Activated CD4-positive, CD25-positive, alpha-beta regulatory T cell treated with anti-CD3 and anti-CD28 coated beads, Interleukin-2, amount 50 U/mL, for 24 hours (primary cell): Measurements from ENCODE around the gene SNX7.

Source experiments
- ATAC-seq, 2 donors: fragments of 150-1000 bp; cut with Tn5 transposase; one replicate each; pipeline ENCODE4 v1.10.0; 2021; ENCODE audit warnings: mild to moderate bottlenecking in 1 of 2, moderate library complexity in 1 of 2

The SNX7 gene

GRCh38 chr1:98697781-98698180, 36.3 kb downstream of the SNX7 start:
- no peak for ATAC-seq

DNA sequence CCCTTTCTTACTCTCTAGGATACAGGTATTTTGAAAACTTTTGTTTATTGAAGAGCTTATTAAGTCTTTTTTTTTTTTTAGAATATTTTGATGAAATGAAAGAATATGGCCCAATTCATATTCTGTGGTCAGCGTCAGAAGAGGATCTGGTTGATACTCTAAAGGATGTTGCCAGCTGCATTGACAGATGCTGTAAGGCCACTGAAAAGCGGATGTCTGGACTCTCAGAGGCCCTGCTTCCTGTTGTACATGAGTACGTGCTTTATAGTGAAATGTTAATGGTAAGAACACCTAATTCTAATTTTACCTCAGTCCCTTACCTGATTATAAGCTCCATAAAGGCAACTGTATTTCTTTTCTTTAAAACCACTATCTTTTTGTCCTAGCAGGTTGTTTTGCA, 37.1 kb downstream of the SNX7 start:
- no peak for ATAC-seq

DNA sequence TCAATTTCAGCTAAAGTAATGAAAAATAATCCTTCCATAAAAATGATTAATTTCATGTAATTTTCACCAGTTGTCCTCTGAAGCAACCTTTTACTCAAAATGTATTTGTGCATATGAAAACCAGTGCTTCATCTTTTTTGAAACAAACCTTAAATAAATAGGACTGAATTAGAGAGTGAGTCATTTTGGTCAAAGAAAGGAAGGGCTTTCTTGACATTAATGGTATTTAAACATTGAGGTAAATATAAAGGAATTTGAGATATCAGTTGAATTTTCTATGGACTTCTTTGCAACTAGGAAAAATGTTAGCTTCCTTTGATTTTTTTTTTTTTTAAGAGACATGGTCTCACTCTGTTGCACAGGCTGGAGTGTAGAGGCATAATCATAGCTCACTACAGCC, 38.7 kb downstream of the SNX7 start:
- no peak for ATAC-seq

GRCh38 chr1:98702976-98703375, 41.5 kb downstream of the SNX7 start:
- no peak for ATAC-seq

- ATAC-seq, result no peak
Measured at GRCh38 chr1:98704474-98704873, 43.0 kb downstream of the SNX7 start.

DNA sequence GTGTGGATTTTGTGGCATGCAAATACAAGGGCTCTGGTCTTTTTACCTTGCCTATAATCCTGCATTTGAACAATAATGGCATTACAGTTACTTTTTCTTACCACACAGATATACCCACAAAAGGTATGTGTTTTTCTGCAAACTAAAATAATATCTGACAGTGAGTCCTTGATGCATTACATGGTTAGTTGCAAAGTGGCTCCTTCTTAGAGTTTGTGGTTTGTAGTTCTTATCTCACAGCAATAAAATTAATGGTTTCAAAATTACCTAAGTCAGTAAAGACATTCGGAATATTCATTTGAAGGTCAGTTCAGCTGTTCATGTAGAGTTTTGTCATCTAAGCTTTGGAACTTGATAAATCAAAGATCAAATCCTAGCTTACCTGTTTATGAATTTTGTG, 43.5 kb downstream of the SNX7 start:
- no peak for ATAC-seq

- ATAC-seq, result no peak
Measured at GRCh38 chr1:98705591-98705990, 44.1 kb downstream of the SNX7 start.

- ATAC-seq, result no peak
Measured at GRCh38 chr1:98706173-98706843, 44.8 kb downstream of the SNX7 start.

- ATAC-seq, result no peak
Measured at GRCh38 chr1:98707556-98707955, 46.0 kb downstream of the SNX7 start.

GRCh38 chr1:98709906-98710305, 48.4 kb downstream of the SNX7 start:
- ATAC-seq, result no peak

GRCh38 chr1:98723574-98723973, 62.1 kb downstream of the SNX7 start:
- no peak for ATAC-seq

DNA sequence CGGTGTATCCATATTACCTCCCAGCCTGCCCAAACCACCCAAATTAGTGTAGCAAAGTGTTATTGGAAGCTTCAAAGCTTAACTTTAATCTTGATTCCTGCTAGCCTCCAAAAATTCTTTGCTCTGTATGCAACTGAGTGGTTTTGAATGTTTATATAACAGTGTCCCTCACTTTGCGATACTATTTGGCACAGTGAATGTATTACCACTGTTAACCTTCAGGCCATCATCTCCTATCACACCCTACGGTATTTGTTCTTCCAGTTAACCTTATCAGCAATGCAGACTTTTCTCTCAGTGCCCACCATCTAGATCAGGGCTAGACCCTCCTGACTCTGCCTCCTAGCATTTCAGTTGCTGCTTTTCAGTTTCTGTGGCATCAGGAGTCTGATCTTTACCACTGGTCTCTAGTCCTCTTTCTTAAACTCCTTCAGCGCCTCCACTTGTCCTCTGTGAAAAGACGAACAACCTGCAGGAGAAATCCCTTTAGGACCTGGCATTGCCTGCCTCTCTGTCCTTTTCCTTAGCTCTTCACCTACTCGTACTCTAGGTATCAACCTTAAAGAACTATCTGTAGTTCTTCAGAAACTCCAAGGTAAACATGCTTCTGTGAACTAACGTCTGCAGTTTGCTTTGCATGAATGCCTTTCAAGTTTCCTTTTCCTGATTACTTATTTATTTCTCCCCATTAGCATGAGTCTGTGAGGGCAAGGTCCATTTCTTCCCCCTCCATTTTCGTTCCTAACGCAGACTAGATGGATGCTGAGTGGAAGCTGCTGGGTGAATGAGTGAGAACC, 71.7 kb downstream of the SNX7 start:
- no peak for ATAC-seq

DNA sequence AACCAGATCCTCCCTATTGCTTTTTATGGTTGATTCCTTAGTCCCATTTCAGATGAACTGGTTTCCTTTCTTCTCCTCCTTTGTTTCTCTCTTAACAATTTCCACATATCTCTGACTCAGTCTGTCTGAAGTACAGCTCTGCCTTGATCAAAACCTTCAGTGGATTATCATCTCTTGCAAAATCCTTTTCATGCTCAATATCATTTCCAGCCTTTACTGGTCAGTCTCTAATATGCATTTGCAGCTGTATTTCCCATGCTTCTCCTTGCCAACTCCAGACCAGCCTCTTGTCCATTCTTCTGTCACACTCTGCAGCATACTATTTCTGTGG, 72.2 kb downstream of the SNX7 start:
- no peak for ATAC-seq

DNA sequence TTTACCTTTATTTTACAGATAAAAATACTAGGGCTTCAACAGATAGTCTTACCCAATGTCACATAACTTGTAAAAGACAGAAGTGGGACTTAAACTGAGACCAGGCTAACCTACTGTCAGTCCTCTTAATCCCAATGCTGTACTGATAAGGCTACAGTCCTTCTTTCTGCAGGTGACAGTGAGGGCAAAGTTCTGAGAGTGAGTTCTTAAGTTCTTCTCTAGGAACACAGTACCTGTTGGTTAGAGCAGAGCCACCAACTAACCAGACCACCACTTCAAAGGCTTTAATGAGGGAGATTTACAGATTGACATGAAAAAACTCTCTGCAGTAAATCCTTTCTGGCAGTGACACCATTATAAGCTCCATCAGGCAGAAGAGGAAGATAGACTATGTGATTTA, 74.2 kb downstream of the SNX7 start:
- no peak for ATAC-seq

GRCh38 chr1:98737835-98738234, 76.3 kb downstream of the SNX7 start:
- ATAC-seq, result no peak

DNA sequence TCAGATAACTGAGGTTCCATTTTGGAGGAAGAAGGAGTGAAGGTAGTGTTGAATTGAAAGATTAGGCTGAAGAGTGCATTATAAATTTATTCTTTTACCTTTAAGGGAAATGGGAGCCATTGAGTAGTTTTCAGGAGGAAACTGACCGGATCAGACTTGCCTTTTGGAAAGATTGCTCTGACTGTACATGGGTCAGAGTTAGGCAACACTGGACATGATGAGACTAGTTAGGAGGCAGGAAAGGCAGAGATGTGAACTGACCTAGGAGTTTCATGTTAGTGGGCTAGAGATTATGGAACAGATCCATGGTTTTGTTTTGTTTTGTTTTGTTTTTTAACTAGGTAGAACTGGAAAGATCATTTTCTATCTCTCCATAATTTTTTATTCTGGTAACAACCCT, 78.2 kb downstream of the SNX7 start:
- ATAC-seq, result no peak

GRCh38 chr1:98741164-98741563, 79.6 kb downstream of the SNX7 start:
- ATAC-seq, result no peak

GRCh38 chr1:98749152-98749756, 87.7 kb downstream of the SNX7 start:
- ATAC-seq, result no peak

- ATAC-seq, result no peak
Measured at GRCh38 chr1:98754176-98754575, 92.7 kb downstream of the SNX7 start.

GRCh38 chr1:98761219-98761865, 99.8 kb downstream of the SNX7 start:
- ATAC-seq, result no peak

GRCh38 chr1:98763488-98764150, 102.1 kb downstream of the SNX7 start:
- no peak for ATAC-seq

DNA sequence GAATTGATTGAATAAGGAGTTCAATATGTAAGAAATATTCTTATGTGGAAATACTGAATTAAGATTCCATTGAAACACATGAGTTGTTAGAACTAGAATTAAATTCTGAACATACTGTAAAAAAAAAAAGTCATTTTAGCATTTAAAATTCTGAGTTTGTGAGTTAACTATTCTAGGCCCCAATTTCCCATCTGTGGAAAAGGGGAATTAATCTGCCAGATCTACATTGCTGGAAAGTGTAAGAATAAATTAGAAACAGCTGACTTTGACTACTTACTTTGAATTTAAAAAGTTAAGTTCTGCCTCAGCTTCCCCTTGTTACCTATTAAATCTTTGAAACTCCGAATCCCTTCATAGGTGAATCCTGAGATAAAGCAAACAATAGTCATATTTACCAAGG, 103.0 kb downstream of the SNX7 start:
- no peak for ATAC-seq

- ATAC-seq, result no peak
Measured at GRCh38 chr1:98766255-98766654, 104.7 kb downstream of the SNX7 start.
